Measurements from ENCODE around the gene EHD1.
"Not testable (repeated sequence)": the region's sequence is repeated elsewhere in the genome, so short reads cannot be mapped to it uniquely, and the experiment has no call there.

The EHD1 gene

DNA sequence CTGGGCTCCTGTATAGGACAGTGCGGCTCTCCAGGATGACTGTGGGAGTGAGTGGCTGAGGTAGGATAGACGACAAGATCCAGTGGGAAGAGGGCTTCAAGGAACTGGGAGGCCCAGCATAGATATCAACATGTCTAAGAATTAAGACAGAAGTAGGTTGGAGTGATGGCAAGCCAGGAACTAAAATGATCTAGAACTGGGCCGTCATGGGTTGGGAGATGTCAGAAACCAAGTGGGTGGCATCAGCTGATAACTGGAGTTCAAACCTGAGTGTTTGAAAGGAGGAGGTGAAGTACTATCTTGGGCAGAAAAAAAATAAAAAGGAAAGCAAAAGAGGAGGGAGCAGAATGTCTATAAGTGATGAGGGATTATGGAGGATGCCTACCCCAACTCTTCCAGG is 60.9 kb downstream of the EHD1 start:
- no peak for DNase-seq

DNA sequence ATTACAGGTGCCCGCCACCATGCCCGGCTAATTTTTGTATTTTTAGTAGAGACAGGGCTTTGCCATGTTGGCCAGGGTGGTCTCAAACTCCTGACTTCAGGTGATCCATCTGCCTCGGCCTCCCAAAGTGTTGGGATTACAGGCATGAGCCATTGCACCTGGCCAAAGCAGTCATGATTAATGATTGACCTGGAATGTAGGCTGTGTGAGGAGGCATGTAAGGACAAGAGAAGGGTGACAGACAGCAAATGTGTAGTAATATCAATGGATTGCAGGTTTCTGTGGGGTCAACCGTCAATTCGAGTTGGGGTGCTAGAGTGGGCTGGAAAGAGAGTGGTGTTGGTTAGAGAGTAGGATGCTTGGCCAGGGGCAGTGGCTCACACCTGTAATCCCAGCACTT is 63.0 kb downstream of the EHD1 start:
- not testable (repeated sequence) for DNase-seq

DNA sequence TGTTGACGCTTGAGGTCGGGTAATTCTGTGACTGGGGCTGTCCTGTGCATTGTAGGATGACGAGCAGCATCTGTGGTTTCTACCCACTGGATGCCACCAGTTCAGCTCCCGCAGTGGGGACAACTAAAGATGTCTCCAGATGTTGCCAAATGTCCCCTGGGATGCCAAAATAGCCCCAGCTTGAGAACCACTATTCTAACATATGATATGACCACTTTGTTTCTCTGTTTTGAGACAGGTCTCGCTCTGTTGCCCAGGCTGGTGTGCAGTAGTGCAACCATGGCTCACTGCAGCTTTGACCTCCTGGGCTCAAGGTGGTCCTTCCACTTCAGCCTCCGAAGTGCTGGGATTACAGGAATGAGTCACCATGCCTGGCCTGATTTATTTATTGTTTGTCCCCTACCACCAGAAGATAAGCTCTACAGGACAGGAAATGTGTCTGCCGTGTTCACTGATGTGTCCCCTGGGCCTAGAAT is 63.7 kb downstream of the EHD1 start:
- no peak for DNase-seq

DNA sequence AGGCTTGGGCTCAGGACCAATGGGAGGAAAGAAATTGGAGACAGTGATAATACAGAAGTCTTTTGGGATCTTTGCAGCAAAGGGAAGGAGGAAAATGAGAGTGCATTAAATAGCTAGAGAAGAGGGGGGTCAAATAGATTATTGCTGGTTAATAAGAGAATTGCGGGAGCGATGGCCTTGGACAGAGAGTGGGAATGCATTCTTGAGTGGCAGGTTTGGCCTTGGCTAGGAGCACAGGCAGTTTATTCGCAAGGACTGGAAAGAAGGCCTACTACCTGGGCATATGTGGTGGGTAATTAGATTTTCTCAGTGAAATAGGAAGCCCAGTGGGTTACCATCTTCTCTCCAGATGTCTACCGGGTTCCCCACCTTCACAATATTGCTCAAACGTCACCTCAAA is 64.6 kb downstream of the EHD1 start:
- DNase-seq, result no peak

DNA sequence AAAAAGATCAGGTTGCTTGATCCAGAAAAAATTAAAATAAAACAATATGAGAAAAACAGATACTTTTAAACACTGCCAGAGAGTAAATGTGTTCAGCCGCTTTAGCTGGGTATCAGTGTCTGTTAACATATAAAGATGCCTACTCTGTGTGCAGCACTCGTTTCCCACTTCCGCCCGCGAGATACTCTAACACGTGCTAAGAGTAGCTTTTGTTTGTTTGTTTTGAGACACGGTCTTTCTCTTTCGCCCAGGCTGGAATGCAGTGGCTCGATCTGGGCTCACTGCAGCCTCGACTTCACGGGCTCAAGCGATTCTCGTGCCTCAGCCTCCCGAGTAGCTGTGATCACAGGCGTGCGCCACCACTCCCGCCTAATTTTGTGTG is 67.5 kb downstream of the EHD1 start:
- DNase-seq, result no peak

DNA sequence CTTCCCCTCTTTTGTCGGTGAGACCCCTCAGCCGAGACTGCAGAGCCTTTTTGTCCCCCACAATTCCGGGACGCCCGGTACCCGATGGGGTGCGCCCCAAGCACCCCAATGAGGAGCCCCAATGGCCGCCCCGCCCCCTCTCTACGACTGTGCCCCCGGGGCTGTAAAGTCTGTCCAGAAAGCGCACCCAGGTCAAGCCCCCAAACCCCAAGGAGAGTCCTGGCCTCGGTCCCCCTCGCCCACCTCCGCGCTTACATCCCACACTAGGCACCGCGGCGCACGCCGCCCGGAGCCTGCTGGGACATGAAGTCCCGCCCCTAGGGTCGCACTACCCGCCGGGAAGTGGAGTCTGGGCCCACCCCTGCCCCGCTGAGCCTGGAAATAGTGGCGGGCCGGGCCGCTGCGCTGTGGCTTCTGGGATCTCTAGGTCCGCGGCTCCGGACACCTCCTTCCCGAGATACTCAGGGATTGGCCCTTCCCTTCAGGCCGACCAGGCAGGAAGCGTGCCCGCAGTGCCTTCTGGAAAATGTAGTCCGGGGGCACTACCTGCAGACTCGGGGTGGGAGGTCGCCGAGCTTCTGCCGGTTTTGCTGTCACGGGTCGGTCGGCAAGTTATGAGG is 68.0 kb downstream of the EHD1 start, which contains the start of gene MEN1:
TSS of gene MEN1 (minus strand) at position 281 of the 620 bp plus-strand sequence. CDS start 442 bp downstream, outside the sequence.
- DNase-seq, result peak; percentile 51

DNA sequence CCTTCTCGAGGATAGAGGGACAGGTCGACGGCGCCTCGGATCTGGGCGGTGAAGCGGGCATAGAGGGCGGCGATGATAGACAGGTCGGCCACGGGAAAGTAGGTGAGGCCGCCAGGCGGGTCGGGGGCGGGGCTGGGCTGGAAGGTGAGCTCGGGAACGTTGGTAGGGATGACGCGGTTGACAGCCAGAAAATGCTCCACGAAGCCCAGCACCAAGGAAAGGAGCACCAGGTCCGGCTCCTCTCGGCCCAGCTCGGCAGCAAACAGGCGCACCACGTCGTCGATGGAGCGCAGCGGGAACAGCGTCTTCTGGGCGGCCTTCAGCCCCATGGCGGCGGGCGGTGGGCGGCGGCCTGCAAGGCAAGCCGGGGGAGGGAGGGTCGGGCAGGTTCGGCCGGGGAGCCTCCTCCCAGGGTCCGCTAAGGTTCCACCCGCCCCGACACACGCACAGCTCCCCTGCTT is 68.6 kb downstream of the EHD1 start:
- no peak for DNase-seq

DNA sequence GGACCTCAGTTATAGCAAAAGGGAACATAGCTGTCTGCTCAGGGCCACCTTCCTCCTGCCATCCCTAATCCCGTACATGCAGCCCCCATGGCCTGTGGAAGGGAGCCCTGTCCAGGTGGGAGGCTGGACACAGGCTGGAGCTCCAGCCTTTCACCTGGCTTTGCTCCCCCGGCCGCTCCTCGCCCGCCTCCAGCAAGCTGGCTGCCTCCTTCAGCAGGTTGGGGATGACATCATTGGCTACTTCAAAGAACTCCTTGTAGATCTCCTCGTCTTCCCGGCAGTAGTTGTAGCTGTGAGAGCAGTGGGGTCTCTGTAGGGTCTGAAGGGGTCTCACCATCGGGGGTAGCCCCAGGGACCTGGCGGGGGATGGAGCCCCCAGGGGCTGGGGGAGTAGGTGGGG is 72.9 kb downstream of the EHD1 start:
- no peak for DNase-seq

DNA sequence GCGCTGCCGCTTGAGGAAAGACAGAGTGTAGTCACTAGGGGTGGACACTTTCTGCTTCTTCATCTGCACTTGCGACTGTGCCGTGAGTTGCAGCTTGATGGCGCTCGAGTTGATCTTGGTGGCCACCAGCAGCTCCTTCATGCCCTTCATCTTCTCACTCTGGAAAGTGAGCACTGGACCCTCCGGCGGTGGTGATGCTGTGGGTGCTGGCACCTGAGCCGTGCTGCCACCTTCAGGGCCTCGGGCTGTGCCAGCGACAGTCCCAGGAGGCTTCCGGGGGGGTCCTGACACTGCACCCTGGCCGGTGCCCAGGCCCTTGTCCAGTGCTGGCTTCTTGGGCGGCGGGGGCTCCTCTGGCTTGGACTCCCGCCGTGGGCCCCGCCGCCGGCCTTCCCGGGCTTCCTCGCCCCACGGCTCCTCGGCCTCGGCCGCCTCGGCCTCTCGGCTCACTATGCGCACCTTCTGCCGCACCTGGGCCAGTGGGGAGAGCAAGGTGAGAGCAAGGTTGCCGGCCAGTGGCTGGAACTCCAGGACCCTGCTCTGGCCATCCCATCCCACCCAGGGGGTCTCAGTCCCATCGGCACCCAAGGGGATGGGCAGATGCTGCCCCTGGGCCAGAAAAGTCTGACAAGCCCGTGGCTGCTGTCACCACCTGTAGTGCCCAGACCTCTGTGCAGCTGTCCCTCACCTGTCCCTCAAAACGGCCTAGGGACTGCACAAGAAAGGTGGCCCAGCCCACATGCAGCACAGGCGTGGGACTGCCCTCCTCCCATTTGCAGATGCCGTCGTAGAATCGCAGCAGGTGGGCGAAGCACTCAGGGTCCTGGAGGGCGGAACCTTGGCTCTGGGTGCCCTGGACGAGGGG is 73.8 kb downstream of the EHD1 start:
- no peak for DNase-seq

DNA sequence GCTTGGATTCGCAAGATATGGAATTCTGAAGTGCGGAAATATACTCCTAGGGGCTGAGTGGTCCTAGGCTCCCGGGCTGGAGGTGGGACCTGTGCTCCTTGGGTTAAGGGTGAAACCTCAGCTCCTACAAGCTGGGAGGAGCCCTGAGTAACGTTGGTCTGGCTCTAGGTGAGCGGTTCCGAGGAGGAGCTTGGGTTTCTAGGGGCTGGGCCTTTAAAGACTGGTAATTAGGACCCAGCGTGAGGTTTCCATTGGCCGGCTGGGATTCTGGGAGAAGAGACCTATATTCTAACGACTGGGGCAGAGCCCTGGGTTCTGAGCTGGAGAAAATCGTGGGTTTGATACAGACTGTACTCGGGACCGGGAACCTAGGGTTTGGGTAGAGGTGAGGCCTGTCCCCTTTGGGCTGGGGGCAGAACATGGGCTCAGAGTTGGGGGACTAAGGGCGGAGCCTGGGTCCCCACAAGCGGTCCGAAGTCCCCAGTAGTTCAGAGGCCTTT is 74.5 kb downstream of the EHD1 start:
- DNase-seq, result no peak

DNA sequence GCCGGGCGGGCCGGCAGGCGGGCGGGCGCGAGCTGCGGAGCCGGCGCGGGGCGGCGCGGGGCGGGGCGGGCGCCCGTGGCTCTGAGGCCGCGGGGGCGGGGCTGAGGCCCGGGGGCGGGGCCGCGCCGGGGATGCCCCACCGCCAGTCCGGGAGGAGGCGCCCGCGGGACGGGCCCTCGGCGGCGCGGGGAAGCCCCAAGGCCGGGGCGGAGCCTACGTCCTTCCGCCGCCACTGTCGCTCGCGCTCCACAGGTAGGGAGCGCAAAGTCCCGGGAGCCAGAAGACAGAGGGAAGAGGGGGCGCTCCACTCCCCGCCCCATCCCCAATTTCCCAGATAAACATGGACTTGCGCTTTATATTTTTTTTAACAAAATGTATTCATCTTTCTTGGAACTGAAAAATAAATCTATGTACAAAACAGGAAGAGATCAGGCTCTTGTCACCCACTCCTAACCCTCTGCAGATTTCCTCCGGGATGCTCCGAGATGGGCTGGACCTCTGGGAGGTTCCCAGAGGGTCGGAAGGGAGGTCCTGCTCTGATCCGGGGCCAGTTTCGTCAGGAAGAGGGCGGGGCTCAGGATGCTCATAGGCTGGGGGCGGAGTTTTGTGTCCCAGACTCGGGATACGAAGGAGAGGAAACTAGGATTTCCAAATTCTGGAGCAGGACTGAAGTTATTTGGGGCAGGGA is 75.1 kb downstream of the EHD1 start, which contains the start of gene MAP4K2:
TSS of gene MAP4K2 (minus strand) at position 57 of the 688 bp plus-strand sequence. CDS start 65 bp downstream, outside the sequence.
- DNase-seq, result peak; percentile 79

DNA sequence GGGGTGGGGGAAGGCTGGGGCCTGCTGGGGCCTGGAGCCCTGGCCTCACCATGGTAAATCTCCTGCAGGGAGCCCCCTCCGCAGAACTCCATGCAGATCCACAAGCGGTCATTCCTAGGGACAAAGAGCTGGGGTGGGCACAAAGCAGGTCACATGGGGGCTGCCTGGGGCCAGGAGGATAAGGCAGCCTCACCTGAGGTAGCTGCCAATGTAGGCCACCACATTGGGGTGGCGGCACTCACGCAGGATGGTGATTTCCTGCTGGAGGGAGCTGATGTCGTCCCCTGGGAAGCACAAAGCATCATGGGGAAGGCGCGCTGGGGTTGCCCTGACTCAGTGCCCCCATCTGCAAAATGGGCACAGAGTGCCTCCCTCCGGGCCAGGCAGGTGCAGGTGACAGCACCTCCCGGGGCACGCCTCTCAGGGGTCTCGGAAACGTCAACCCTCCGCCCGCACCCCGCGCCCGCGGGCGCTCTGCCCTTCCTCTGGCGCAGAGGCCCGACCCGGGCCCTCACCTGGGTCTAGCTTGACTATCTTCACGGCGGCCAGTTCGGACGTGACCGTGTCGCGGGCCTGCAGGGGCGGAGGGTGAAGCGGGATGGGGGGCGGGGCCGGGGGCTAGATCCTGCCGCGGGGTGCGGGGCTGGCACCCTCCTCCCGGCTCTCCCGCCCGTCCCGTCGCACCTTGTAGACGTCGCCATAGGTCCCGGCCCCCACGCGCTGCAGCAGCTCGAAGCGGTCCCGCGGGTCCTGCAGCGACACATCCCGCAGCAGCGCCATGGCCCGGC is 75.9 kb downstream of the EHD1 start:
- DNase-seq, result no peak

Data from activated CD4-positive, alpha-beta T cell treated with anti-CD3 and anti-CD28 coated beads for 1 hour (primary cell).